Upper lobe of left lung (tissue), 6 donors: ENCODE measurements around the gene PPP6R3. TPM values are rescaled to one million over a fixed set of nuclear protein-coding genes. Genes with fewer than 3 reads are reported as not detected.
A peak's percentile ranks its signal among the peaks of the same experiment; 100 is the strongest.
"Not testable (repeated sequence)": the region's sequence is repeated elsewhere in the genome, so short reads cannot be mapped to it uniquely, and the experiment has no call there.

Experiments
- ATAC-seq, 2 donors: fragments of 200-7000 bp; cut with Tn5 transposase; one replicate each; pipeline ENCODE4 v1.9.1; 2022; ENCODE audit warnings: mild to moderate bottlenecking in 2 of 2, moderate library complexity in 2 of 2; ENCODE audit not compliant: low FRiP score in 2 of 2
- DNase-seq, 2 donors: peaks; one replicate each; pipeline ENCODE4 v3.0.0-alpha.2; 2019 to 2020
- H3K27ac ChIP-seq, 4 donors: fragments of 200-600 bp; sonication (generic); one replicate each; pipeline ENCODE4 v1.5.1; 2016 to 2019
- H3K27me3 ChIP-seq, 4 donors: fragments of 200-600 bp; sonication (generic); one replicate each; pipeline ENCODE4 v1.5.1; 2017 to 2019
- H3K36me3 ChIP-seq, 4 donors: fragments of 200-600 bp; sonication (generic); one replicate each; pipeline ENCODE4 v1.5.1; 2016 to 2019
- H3K4me1 ChIP-seq, 4 donors: fragments of 200-600 bp; sonication (generic); one replicate each; pipeline ENCODE4 v1.5.1; 2018 to 2019
- H3K4me3 ChIP-seq, 4 donors: fragments of 200-600 bp; sonication (generic); one replicate each; pipeline ENCODE4 v1.5.1; 2017 to 2019; ENCODE audit warnings: mild to moderate bottlenecking in 2 of 4, moderate library complexity in 1 of 4
- H3K9me3 ChIP-seq, 4 donors: fragments of 200-600 bp; sonication (generic); one replicate each; pipeline ENCODE4 v1.5.1; 2018 to 2019
- CTCF ChIP-seq, 6 experiments: fragments of 450-650 bp in 4 of 6; fragments of 200-600 bp in 2 of 6; sonication (generic) in 2 of 6; IDR thresholded peaks; one replicate each; pipeline ENCODE4 v1.5.1; 2016 to 2019; ENCODE audit warnings: antibody characterized with exemption in 6 of 6
- EP300 ChIP-seq, 4 donors: sonication (generic); formaldehyde crosslinking; IDR thresholded peaks; one replicate each; pipeline ENCODE4 v1.5.1; 2017; ENCODE audit warnings: antibody characterized with exemption in 4 of 4, control low read depth in 2 of 4
- POLR2A ChIP-seq, 4 donors: fragments of 450-650 bp; IDR thresholded peaks; one replicate each; pipeline ENCODE4 v1.5.1; 2016 to 2017; ENCODE audit warnings: antibody characterized with exemption in 4 of 4, mild to moderate bottlenecking in 2 of 4
- POLR2AphosphoS5 ChIP-seq, 2 donors: sonication (generic); formaldehyde crosslinking; IDR thresholded peaks; one replicate each; pipeline ENCODE4 v1.5.1; 2017; ENCODE audit warnings: antibody characterized with exemption in 2 of 2
- WGBS, 2 donors: methylation state at CpG; one replicate each; pipeline ENCODE4 v1.1.5; 2017 to 2018; 5-methylcytosine and 5-hydroxymethylcytosine counted together
- total RNA-seq, 6 donors: library from RNA; depleted of rRNA in 4 of 6; stranded (reverse); fragments of >200 nt in 4 of 6; gene quantifications; one replicate each; pipeline versions ENCODE4 v1.1.0 to v1.2.1, GENCODE V29; 2016 to 2021
- donor health status: DM: no; HTN: no; CAD: no; lungs with moderate emphysema.
- donor health status: DM: no; HTN: yes; CAD: no; lungs with severe emphysema.

PPP6R3 gene
- total RNA-seq, 6 donors from 2014 or later = 75.7 to 195 (median 114) TPM

GRCh38 chr11:68457898-68458249, 2.7 kb upstream of the PPP6R3 start:
- no peaks in the 10 kb centered on the region for H3K9me3 ChIP-seq
- H3K27ac ChIP-seq = no peak overlapping the region
- H3K4me1 ChIP-seq = peaks cover 15 to 27% (median 20%) of the 10 kb centered on the region in 4 donors
- H3K4me3 ChIP-seq = no peak overlapping the region
- WGBS, 2 donors = 94 to 98% methylated on average over 6 to 7 of the region's 7 CpGs
- TF ChIP-seq EP300 (IDR thresholded peaks at IDR 0.05) (no peak), POLR2AphosphoS5 (IDR thresholded peaks at IDR 0.05) (no peak), POLR2A (IDR thresholded peaks at IDR 0.05) (no peak)
- H3K36me3 ChIP-seq = no peaks in the 10 kb centered on the region
- DNase-seq (no peak), ATAC-seq (no peak)
- H3K27me3 ChIP-seq = no peaks in the 10 kb centered on the region

GRCh38 chr11:68458340-68458739, 2.2 kb upstream of the PPP6R3 start:
- WGBS, 2 donors = 88 to 95% methylated on average over 6 of the region's 6 CpGs
- not testable (repeated sequence) for H3K4me3 ChIP-seq, H3K27me3 ChIP-seq, H3K9me3 ChIP-seq, H3K36me3 ChIP-seq, DNase-seq, ATAC-seq, H3K27ac ChIP-seq
- peaks cover 18 to 31% (median 24%) of the 10 kb centered on the region in 4 donors for H3K4me1 ChIP-seq

- TF ChIP-seq CTCF (IDR thresholded peaks at IDR 0.05) (peak in 3 of 6 experiments; percentile 1 to 26 (median 25)), EP300 (IDR thresholded peaks at IDR 0.05) (peak in 1 of 4 donors; percentile 81), POLR2AphosphoS5 (IDR thresholded peaks at IDR 0.05) (peak in 1 of 2 donors; percentile 7), POLR2A (IDR thresholded peaks at IDR 0.05) (no peak)
- peaks cover 35 to 48% (median 37%) of the 10 kb centered on the region in 4 donors for H3K4me1 ChIP-seq
- H3K4me3 ChIP-seq = peak overlapping the region; percentile 76 to 94 (median 92)
- DNase-seq (peak; percentile 97 to 98), ATAC-seq (peak; percentile 98)
- H3K27me3 ChIP-seq = no peaks in the 10 kb centered on the region
- H3K9me3 ChIP-seq = no peaks in the 10 kb centered on the region
- 7 to 9% methylated on average over 23 to 43 of the region's 56 CpGs for WGBS, 2 donors
- peak overlapping the region; percentile 96 to 99 (median 98) for H3K27ac ChIP-seq
- no peaks in the 10 kb centered on the region for H3K36me3 ChIP-seq
These were observed 439 bp upstream of the PPP6R3 start for GRCh38 chr11:68459886-68460740.

GRCh38 chr11:68461575-68461917, 994 bp downstream of the PPP6R3 start:
- peak overlapping the region; percentile 76 to 94 (median 92) for H3K4me3 ChIP-seq
- WGBS, 2 donors = 0 to 3% methylated on average over 12 of the region's 12 CpGs
- no peaks in the 10 kb centered on the region for H3K9me3 ChIP-seq
- ATAC-seq (no peak), DNase-seq (no peak)
- H3K27me3 ChIP-seq = no peaks in the 10 kb centered on the region
- peaks cover 40 to 53% (median 48%) of the 10 kb centered on the region in 4 donors for H3K4me1 ChIP-seq
- TF ChIP-seq POLR2AphosphoS5 (IDR thresholded peaks at IDR 0.05) = no peak
- TF ChIP-seq POLR2A (IDR thresholded peaks at IDR 0.05) = no peak
- TF ChIP-seq CTCF (IDR thresholded peaks at IDR 0.05) = no peak
- TF ChIP-seq EP300 (IDR thresholded peaks at IDR 0.05) = no peak
- H3K27ac ChIP-seq = peak overlapping the region; percentile 96 to 99 (median 98)
- no peaks in the 10 kb centered on the region for H3K36me3 ChIP-seq

- Histone ChIP-seq H3K9me3 (no peaks in the 10 kb centered on the region), H3K4me1 (peaks cover 51 to 73% (median 64%) of the 10 kb centered on the region in 4 donors), H3K27ac (no peak overlapping the region), H3K36me3 (no peaks in the 10 kb centered on the region), H3K4me3 (no peak overlapping the region), H3K27me3 (no peaks in the 10 kb centered on the region)
- no peak for TF ChIP-seq POLR2A (IDR thresholded peaks at IDR 0.05)
- TF ChIP-seq CTCF (IDR thresholded peaks at IDR 0.05) = no peak
- TF ChIP-seq POLR2AphosphoS5 (IDR thresholded peaks at IDR 0.05) = no peak
- no peak for TF ChIP-seq EP300 (IDR thresholded peaks at IDR 0.05)
- ATAC-seq = no peak
- DNase-seq = no peak
- 67 to 92% methylated on average over 1 of the region's 1 CpG for WGBS, 2 donors
These were observed 3.2 kb downstream of the PPP6R3 start for GRCh38 chr11:68463714-68464113.
